ENCODE data around the gene PSMD11. TPM values are rescaled to one million over a fixed set of nuclear protein-coding genes. Genes with fewer than 3 reads are reported as not detected.

Gene PSMD11
- total RNA-seq, 1 experiment from 2014 or later: 169 TPM

GRCh38 chr17:32440722-32441121 lies 3.6 kb upstream of the PSMD11 start:
- H2BK15ac ChIP-seq (ENCODE audit: low read depth, low read length): no peak overlapping the region
- no peak overlapping the region for H2BK20ac ChIP-seq (ENCODE audit: low read depth, low read length, poor library complexity, severe bottlenecking)
- no peaks in the 10 kb centered on the region for H4K20me1 ChIP-seq (ENCODE audit: control insufficient read depth, insufficient read depth, insufficient read length)
- peaks cover 16% of the 10 kb centered on the region for H3K23me2 ChIP-seq (ENCODE audit: insufficient read length, low read depth, low read length, poor library complexity, severe bottlenecking)
- H3K9ac ChIP-seq (ENCODE audit: extremely low read depth, insufficient read length, low read length): no peak overlapping the region
- peaks cover 11% of the 10 kb centered on the region for H3K79me2 ChIP-seq (ENCODE audit: insufficient read depth, low read length)
- H2AFZ ChIP-seq (ENCODE audit: low read length): no peak overlapping the region
- Mint-ChIP-seq H3K4me1 (peaks cover 8 to 9% of the 10 kb centered on the region in 2 experiments), H3K27ac (no peak overlapping the region), H3K4me3 (no peak overlapping the region), H3K27me3 (ENCODE audit: low read depth) (peaks cover 32% of the 10 kb centered on the region), H3K9me3 (peaks cover 8 to 16% of the 10 kb centered on the region in 2 experiments; a peak in 4 of 5 replicates), H3K36me3 (ENCODE audit: insufficient read depth in 1 of 3, low read depth in 3 of 3) (peaks cover 0 to 3% (median 2%) of the 10 kb centered on the region in 3 experiments; a peak in 3 of 7 replicates)
- H3K14ac ChIP-seq (ENCODE audit: insufficient read depth, low read length): no peak overlapping the region
- no peak overlapping the region for H3K23ac ChIP-seq (ENCODE audit: insufficient read length, low read depth, low read length)
- H3K27me3 ChIP-seq (ENCODE audit: insufficient read depth, low read length): no peaks in the 10 kb centered on the region; the same call in 1 of the 2 replicates
- no peak overlapping the region for H4K8ac ChIP-seq (replicated peaks; ENCODE audit: insufficient read length, low read depth, low read length)
- H3K4me2 ChIP-seq (ENCODE audit: insufficient read depth, insufficient read length, low read length): no peak overlapping the region
- no peaks in the 10 kb centered on the region for H3K9me3 ChIP-seq (ENCODE audit: control insufficient read depth, low read depth, low read length)
- no peak overlapping the region for H2BK12ac ChIP-seq (ENCODE audit: insufficient read length, low read depth, low read length)
- TF ChIP-seq CTCF (conservative IDR thresholded peaks at IDR 0.05): no peak
- H4K5ac ChIP-seq (ENCODE audit: insufficient read length, low read depth, low read length): no peak overlapping the region
- no CpG with 5 or more reads among the region's 5 CpGs for WGBS (ENCODE audit: extremely low coverage, insufficient read length, low lambda C conversion rate)
- no peak for DNase-seq
- no peak overlapping the region for H3K18ac ChIP-seq (ENCODE audit: insufficient read length, low read depth, low read length)
- no peak overlapping the region for H2AK5ac ChIP-seq (ENCODE audit: insufficient read length, low read length)
- H3K4me1 ChIP-seq (ENCODE audit: insufficient read depth, low read length): no peaks in the 10 kb centered on the region
- H3K79me1 ChIP-seq (ENCODE audit: insufficient read depth, low read depth, low read length, poor library complexity, severe bottlenecking): no peaks in the 10 kb centered on the region
- no peak overlapping the region for H4K91ac ChIP-seq (ENCODE audit: insufficient read length, low read depth, low read length)
- H3T11ph ChIP-seq (ENCODE audit: low read length): no peak overlapping the region
- H3K27ac ChIP-seq (ENCODE audit: insufficient read length, low read depth, low read length): no peak overlapping the region
- H3K56ac ChIP-seq (ENCODE audit: insufficient read length, low read depth, low read length): no peak overlapping the region
- no peak overlapping the region for H2BK120ac ChIP-seq (ENCODE audit: low read depth, low read length, poor library complexity, severe bottlenecking)
- no peak overlapping the region for H3K4ac ChIP-seq (ENCODE audit: low read depth, low read length)
- no peak overlapping the region for H2BK5ac ChIP-seq (ENCODE audit: insufficient read length, low read length)
